Heart left ventricle (tissue), 16 donors: ENCODE data around the gene TGFBRAP1. TPM values are rescaled to one million over a fixed set of nuclear protein-coding genes. Genes with fewer than 3 reads are reported as not detected.

Source experiments
- ATAC-seq, 4 donors: fragments of 200-7000 bp; cut with Tn5 transposase; one replicate each; pipeline ENCODE4 v1.9.1; 2020 to 2022; ENCODE audit warnings: moderate library complexity in 4 of 4, mild to moderate bottlenecking in 3 of 4, moderate number of reproducible peaks in 1 of 4
- DNase-seq, 5 donors: peaks; one replicate each; pipeline ENCODE4 v3.0.0-alpha.2; 2020
- H3K27ac ChIP-seq, 12 donors: fragments of 200-600 bp; sonication (generic) in 4 of 12; one replicate each; pipeline versions ENCODE4 v1.5.0 to v1.8.0; 2016 to 2022; ENCODE audit warnings: mild to moderate bottlenecking in 2 of 12
- H3K27me3 ChIP-seq, 9 donors: fragments of 200-600 bp; sonication (generic) in 2 of 9; one replicate each; pipeline versions ENCODE4 v1.5.1 to v1.8.0; 2016 to 2022; ENCODE audit warnings: mild to moderate bottlenecking in 3 of 9
- H3K36me3 ChIP-seq, 9 donors: fragments of 200-600 bp; sonication (generic) in 2 of 9; one replicate each; pipeline versions ENCODE4 v1.5.0 to v1.8.0; 2018 to 2022; ENCODE audit warnings: mild to moderate bottlenecking in 2 of 9
- H3K4me1 ChIP-seq, 12 donors: fragments of 200-600 bp; sonication (generic) in 4 of 12; one replicate each; pipeline versions ENCODE4 v1.5.0 to v1.8.0; 2016 to 2022; ENCODE audit warnings: mild to moderate bottlenecking in 3 of 12
- H3K4me3 ChIP-seq, 12 donors: fragments of 200-600 bp; sonication (generic) in 4 of 12; one replicate each; pipeline versions ENCODE4 v1.5.0 to v1.8.0; 2017 to 2022; ENCODE audit warnings: mild to moderate bottlenecking in 9 of 12, moderate library complexity in 4 of 12
- H3K9me3 ChIP-seq, 12 donors: fragments of 200-600 bp; sonication (generic) in 4 of 12; one replicate each; pipeline versions ENCODE4 v1.5.0 to v1.8.0; 2016 to 2022; ENCODE audit warnings: mild to moderate bottlenecking in 1 of 12
- POLR2A ChIP-seq, 2 donors: fragments of 450-650 bp; IDR thresholded peaks; one replicate each; pipeline ENCODE4 v1.6.1; 2017; ENCODE audit warnings: antibody characterized with exemption in 2 of 2, mild to moderate bottlenecking in 2 of 2, moderate library complexity in 2 of 2
- WGBS, 4 donors: extraction: QIAGEN DNeasy Blood & Tissue Kit in 2 of 4; methylation state at CpG; one replicate each; pipeline versions ENCODE4 v1.1.5 to v1.1.7; 2013 to 2018; 5-methylcytosine and 5-hydroxymethylcytosine counted together
- intact Hi-C, 10 donors: fragments of 100-400 bp; cut with DNase I; formaldehyde crosslinking; loops; one replicate each; pipeline versions ENCODE4 v1.11.1 to v1.14.2; 2022
- polyA plus RNA-seq, 2 donors: library from polyadenylated mRNA; stranded (reverse); fragments of 200-250 nt; gene quantifications; one replicate each; pipeline ENCODE4 v1.2.3, GENCODE V29; 2013
- total RNA-seq, 9 donors: library from RNA; depleted of rRNA in 2 of 9; stranded (reverse); fragments of >200 nt in 2 of 9; fragmentation: NEBNext Ultra II Directional in 3 of 9; extraction: Animal tissue kit (Norgen Biotek cat#: 25700) in 3 of 9; gene quantifications; one replicate each; pipeline versions ENCODE4 v1.1.0 to v1.2.4, GENCODE V29; 2016 to 2023
- TF ChIP-seq, protein P1 (sequence below), 12 donors: fragments of 200-600 bp; sonication (generic) in 4 of 12; IDR thresholded peaks; one replicate each; pipeline versions ENCODE4 v1.5.0 to v1.8.0; 2018 to 2022; ENCODE audit warnings: antibody characterized with exemption in 12 of 12, mild to moderate bottlenecking in 5 of 12
- donor health status: ischemic (EF 13 %, LVEDD 7.1; RV severe dilation, severe dysfunction).
- donor health status: healthy with polysubstance abuse.
- donor health status: DM: no; HTN: yes; CAD: no.
- donor health status: DM: no; HTN: no; CAD: no.
- donor health status: ischemic (EF 25% LVEDD 6.9; RV normal size, moderate dysfunction).
- donor health status: ischemic (EF 25% LVEDD 5.7; RV mildly dilated, moderate dysfunction).
- donor health status: healthy.
- donor health status: DM: yes; HTN: yes; CAD: no.
- donor health status: ischemic (EF 35%, LVEDD 5.7; RV mildly dilated, moderate dysfunction).
- donor health status: nonischemic (EF 11% LVEDD 7.7; RV severe dilation, severe dysfunction).
- donor health status: DM: yes; HTN: yes; CAD: no.
- donor health status: PGD.
- donor health status: ischemic (EF 29% LVEDD 5.4; RV normal size, mild dysfunction).
- donor health status: nonischemic (EF 23%, LVEDD 6.1; RV moderate dilation, normal function).

Gene TGFBRAP1
- total and polyA plus RNA-seq, 11 donors, result 1.8 to 20.0 (median 10.8) TPM

GRCh38 chr2:105364436-105365139 lies 35.1 kb upstream of the TGFBRAP1 start:
- Histone ChIP-seq H3K27ac (peak overlapping the region in 6 of 12 donors; percentile 2 to 50 (median 32)), H3K9me3 (no peaks in the 10 kb centered on the region), H3K36me3 (peaks cover 0 to 100% (median 96%) of the 10 kb centered on the region in 9 donors), H3K4me1 (peaks cover 0 to 57% (median 9%) of the 10 kb centered on the region in 12 donors), H3K27me3 (no peaks in the 10 kb centered on the region), H3K4me3 (no peak overlapping the region)
- ATAC-seq (no peak), DNase-seq (no peak)
- 48 to 79% (median 63%) methylated on average over 5 of the region's 5 CpGs for WGBS, 4 donors
- TF ChIP-seq POLR2A (IDR thresholded peaks at IDR 0.05), result no peak
- TF ChIP-seq, protein P1, sequence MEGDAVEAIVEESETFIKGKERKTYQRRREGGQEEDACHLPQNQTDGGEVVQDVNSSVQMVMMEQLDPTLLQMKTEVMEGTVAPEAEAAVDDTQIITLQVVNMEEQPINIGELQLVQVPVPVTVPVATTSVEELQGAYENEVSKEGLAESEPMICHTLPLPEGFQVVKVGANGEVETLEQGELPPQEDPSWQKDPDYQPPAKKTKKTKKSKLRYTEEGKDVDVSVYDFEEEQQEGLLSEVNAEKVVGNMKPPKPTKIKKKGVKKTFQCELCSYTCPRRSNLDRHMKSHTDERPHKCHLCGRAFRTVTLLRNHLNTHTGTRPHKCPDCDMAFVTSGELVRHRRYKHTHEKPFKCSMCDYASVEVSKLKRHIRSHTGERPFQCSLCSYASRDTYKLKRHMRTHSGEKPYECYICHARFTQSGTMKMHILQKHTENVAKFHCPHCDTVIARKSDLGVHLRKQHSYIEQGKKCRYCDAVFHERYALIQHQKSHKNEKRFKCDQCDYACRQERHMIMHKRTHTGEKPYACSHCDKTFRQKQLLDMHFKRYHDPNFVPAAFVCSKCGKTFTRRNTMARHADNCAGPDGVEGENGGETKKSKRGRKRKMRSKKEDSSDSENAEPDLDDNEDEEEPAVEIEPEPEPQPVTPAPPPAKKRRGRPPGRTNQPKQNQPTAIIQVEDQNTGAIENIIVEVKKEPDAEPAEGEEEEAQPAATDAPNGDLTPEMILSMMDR (IDR thresholded peaks at IDR 0.05), result no peak
- intact Hi-C loops, result loop anchor here in 3 of 10 donors (5.0 kb wide), 2 partner anchors 153 to 158 kb away; no protein-coding TSS in a partner anchor

- intact Hi-C loops, result no loop called here
- peaks cover 0 to 100% (median 89%) of the 10 kb centered on the region in 9 donors for H3K36me3 ChIP-seq
- no peaks in the 10 kb centered on the region for H3K27me3 ChIP-seq
- no peak for DNase-seq
- WGBS, 4 donors, result 51 to 68% (median 57%) methylated on average over 11 to 15 of the region's 15 CpGs
- no peak for TF ChIP-seq POLR2A (IDR thresholded peaks at IDR 0.05)
- TF ChIP-seq, protein P1 (IDR thresholded peaks at IDR 0.05), result no peak
- H3K4me1 ChIP-seq, result peaks cover 0 to 52% (median 4%) of the 10 kb centered on the region in 12 donors
- ATAC-seq, result peak in 3 of 4 donors; percentile 0 to 11 (median 3)
- no peak overlapping the region for H3K4me3 ChIP-seq
- peaks cover 0 to under 1% (median 0%) of the 10 kb centered on the region in 12 donors for H3K9me3 ChIP-seq
- peak overlapping the region in 8 of 12 donors; percentile 4 to 38 (median 16) for H3K27ac ChIP-seq
Observed at GRCh38 chr2:105362862-105363591, 33.5 kb upstream of the TGFBRAP1 start.

GRCh38 chr2:105361102-105361889 lies 31.8 kb upstream of the TGFBRAP1 start:
- Histone ChIP-seq H3K27ac (peak overlapping the region in 5 of 12 donors; percentile 1 to 61 (median 13)), H3K4me3 (no peak overlapping the region), H3K36me3 (peaks cover 0 to 96% (median 82%) of the 10 kb centered on the region in 9 donors), H3K4me1 (peaks cover 0 to 52% (median 4%) of the 10 kb centered on the region in 12 donors), H3K27me3 (no peaks in the 10 kb centered on the region), H3K9me3 (peaks cover 0 to 18% (median 9%) of the 10 kb centered on the region in 12 donors)
- intact Hi-C loops, result no loop called here
- DNase-seq (no peak), ATAC-seq (no peak)
- WGBS, 4 donors, result 43 to 47% (median 46%) methylated on average over 11 of the region's 11 CpGs
- no peak for TF ChIP-seq POLR2A (IDR thresholded peaks at IDR 0.05)
- TF ChIP-seq, protein P1 (IDR thresholded peaks at IDR 0.05), result no peak
